AG20443 (cell line): ENCODE results near the gene DNAJC11.
"Not testable (repeated sequence)": the region's sequence is repeated elsewhere in the genome, so short reads cannot be mapped to it uniquely, and the experiment has no call there.

Experiments
- DNase-seq: peaks from one replicate; pipeline ENCODE4 v3.0.0; 2012; ENCODE audit warnings: low spot score, mixed read lengths

Gene DNAJC11

DNA sequence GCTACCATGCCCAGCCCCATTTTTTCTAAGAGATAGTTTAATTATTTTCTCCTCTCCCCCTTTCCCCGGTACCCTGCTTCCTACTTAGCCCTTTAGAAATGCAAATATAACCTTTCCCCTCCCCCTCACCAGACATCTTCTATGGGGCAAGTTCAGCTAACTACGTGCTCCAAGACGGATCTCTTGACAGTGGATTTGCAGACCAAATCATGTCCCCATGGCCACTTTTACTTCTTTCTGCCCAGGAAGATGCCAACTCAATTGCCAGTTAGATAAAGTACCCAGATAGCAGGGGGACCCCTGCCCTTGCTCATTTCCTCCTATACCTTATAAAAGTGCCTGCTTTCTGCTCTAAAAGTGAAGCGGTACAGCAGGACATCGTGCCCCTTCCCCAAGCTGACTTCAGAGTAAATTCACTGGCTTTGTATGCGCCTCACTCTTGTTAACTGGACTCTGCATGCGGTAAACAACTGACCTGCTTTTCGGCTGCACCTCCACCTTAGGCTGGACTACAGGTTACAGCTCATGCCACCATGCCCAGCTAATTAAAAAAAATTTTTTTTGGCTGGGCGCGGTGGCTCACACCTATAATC is 7.4 kb downstream of the DNAJC11 start:
- DNase-seq = no peak

DNA sequence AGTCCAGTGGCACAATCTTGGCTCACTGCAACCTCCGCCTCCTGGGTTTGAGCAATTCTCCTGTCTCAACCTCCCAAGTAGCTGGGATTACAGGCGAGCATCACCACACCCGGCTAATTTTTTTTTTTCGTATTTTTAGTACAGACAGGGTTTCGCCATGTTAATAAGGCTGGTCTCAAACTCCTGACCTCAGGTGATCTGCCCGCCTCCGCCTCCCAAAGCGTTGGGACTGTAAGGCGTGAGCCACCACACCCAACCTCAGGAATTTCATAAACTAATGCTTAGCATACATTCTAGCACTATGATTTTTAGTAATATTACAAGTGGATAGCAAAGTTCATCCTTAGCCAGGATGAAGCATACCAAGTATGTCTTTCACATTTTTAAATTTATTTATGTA is 8.7 kb downstream of the DNAJC11 start:
- DNase-seq = no peak

DNA sequence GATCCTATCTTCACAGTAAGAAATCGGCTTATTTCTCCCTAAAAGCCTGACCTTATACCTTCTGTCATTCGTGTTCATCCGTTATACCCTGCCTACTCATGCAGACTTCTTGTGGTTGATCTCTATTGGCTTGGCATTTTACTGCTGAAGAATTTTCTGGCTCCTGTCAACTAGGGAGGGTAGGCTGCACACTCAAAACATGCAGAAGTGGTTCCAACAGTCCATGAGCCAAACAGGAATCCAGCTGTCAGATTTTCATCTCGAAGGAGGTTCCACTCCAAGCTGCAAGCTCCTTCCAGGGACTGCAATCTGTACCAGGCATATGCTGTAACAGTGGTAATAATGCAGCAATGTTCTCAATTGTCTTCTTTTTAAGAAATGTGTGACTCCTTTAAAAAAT is 10.1 kb downstream of the DNAJC11 start:
- DNase-seq = no peak

DNA sequence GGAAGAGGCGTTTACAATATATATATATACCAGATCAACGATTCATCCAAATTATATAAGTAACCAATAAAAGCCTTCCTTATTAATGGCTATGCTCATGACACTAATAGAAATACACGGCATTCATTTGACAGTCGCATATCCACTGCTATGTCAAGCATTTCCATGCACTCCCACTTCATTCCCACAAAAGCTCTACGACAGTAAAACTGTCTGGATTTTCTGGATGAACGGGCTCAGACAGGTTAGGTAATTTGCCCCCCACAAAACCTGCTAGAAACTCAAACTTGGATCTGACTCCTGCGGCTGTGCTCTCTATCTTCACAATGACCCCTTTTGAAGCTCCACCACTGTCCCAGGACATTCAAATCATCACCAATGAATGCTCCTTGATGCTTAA is 11.4 kb downstream of the DNAJC11 start:
- DNase-seq = no peak

DNA sequence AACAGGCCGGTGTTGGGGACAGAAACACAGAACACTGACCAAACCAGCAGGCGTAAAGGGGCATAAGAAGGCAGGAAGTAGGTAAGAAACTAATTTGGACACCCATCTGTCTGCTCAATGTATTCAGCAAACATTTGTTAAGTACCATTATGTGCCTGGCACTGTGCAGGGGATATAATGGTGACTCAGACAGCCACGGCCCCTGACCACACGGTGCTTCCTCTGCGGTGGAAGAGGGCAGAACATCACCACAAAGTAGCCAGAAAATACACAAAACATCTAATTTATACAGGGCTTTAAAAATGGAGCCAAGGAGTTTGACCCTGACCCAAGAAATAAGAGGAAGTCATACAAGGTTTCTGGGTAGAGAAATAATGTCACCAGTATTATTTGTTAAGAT is 12.9 kb downstream of the DNAJC11 start:
- DNase-seq = no peak

DNA sequence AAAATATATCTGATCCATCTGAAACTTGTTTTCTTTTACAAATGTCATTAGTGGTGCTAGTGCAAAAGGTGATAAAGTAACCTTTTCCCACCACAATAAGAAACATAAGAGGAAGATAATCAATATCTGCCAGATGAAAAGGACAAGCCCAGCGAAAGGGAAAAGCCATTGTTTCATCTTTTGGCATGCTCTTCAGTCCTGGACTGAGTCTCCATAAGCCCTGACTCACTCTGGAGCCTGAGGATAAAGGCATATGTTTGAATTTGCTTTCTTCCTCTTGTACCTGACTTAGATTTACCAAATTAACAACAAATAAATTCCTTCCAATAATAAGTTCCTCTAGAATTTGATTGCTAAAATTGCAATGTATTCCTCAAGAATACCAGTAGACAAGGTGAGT is 13.6 kb downstream of the DNAJC11 start:
- peak; percentile 35 for DNase-seq

DNA sequence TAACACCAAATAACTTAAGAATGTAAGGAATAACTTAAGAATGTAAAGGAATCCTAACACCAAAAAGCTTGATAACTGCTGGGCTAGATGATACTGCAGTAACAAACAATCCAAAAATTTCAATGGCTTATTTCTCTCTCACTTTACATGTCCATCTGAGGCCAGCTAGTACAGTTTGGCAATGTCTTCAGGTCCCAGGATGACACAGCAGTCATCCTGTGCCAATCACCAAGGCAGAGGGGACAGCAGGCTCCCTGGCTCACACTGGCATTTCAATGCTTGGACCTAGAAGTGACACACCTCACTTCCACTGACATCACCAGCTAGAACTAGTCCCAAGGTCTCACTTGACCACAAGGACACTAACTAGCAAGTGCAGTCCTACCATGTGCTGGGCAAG is 15.3 kb downstream of the DNAJC11 start:
- peak; percentile 20 for DNase-seq

DNA sequence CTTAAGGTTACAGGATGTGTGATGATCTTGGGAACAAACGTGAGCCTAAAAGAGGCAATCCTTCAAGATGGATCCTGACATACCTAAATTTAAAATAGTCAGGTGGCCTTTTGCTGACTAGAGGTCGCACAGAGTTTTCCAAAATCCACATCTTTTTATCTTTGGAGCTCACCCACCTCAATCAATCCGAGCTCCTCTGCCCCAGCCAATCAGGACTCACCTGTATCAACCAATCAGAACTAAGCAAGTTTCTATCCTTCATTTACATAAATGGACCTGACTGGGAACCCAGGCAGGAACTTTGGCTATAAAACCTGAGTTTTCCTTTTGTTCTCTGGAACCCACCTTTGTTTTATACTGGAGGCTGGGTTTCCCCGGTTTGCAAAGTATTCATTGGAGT is 16.2 kb downstream of the DNAJC11 start:
- DNase-seq = no peak

DNA sequence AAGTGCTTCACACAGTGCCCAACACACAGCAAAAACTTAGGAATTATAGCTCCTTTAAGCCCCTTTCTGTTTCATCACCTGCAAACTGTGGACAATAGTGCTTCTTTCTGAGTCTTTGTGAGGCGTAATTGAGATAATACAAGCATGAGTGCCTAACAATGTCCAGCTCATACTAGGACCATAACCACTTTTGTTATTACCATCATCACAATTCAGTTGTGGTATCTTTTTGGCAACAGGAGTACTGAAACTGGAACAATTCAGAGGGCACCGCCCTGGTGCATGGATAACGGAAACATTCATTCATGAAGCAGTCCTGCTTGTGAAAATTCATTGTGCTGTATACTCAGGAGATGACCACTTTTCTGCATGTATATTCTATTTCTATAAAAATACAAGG is 18.2 kb downstream of the DNAJC11 start:
- DNase-seq = no peak

DNA sequence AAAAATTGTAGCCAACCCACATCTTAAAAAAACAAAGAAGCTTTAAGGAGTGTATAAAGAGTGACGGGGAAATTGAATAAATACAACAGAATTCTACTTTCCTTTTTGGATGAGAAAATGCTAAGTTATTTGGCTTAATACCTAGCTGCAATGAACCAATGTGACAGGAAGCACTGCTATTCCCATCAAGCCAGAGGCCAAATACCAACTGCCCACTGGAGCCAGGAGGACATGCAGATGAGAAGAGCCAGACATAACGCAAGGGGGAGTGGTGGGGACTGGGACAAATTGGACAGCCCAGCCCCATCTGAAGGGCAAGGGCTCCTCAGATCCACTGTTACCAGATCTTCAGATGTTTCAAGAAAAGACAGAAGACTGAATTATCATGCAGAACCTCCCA is 25.7 kb downstream of the DNAJC11 start:
- DNase-seq = no peak

DNA sequence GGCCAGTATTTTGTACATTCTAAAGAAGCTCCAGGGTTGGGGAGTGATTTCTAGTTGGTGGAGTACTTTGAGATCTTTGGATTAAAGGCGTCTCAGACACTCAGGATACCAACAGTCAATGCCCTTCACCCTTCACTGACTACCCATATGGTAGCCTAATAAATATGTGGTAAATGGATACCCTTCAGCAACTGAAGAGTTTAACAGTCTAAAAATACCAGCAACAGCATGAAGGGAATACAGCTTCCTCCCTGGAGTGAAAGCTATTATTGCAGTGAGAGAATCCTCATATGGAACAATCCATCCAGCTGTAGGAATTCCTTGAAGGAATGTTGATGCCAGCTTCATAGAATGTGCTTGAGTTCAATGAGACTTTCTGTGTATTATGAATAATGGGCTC is 26.8 kb downstream of the DNAJC11 start:
- DNase-seq = no peak

DNA sequence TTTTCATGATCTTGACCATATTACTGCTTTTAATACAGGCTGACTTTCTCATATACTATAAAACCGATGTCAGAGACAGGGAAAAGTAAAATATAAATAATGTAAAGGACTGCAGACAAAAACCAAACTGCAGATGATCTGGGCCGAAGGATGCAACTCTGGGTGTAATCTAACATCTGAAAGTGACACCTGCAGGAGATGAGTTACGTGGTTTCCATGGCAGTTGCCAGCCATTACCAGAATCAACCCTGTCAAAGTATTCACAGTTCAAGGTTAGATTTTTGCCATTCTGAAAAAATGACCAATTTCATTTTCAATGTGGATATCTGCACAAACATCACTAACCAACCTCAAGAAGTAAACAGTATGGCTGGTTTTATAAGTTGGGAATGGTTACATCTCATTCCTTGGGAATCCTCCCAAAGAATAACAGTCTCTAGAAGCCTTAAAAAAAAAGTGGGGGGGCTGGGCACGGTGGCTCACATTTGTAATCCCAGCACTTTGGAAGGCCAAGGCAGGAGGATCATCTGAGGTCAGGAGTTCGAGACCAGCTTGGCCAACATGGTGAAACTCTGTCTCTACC is 27.7 kb downstream of the DNAJC11 start:
- no peak for DNase-seq

DNA sequence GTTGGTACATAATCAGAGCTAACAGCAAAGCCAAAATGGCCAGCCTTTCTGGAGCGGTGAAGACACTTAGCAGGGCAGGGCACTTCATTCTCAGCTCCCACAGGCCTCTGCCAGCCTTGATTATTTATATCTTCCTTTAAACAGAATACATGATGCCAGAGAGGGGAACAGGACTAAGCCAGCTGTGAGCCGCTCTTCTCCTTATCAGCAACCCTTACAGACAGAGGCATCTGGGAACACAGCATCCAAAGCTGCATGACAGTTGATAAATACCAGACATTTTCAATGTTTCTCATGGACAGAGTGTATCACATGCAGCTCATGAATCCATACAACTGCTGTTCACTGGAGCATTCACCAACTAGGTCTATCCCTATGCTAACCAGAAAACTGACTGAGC is 29.1 kb downstream of the DNAJC11 start:
- DNase-seq = no peak

DNA sequence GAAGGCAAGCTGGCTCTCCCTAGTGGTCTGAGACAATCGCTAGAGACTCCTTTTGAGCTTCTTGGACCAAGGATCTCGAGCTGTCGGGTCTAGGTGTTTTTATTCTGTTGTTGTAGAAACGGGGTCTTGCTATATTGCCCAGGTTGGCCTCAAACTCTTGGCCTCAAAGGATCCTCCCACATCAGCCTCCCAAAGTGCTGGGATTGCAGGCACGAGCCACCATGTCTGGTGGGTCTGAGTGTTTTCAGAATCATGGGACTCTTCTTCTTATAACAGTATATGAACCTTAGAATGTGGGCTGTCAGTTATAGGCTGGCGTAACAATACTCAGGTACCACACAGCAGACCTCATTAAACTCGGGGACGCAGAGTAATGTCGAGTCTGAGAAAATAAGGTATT is 33.1 kb downstream of the DNAJC11 start:
- DNase-seq = no peak

DNA sequence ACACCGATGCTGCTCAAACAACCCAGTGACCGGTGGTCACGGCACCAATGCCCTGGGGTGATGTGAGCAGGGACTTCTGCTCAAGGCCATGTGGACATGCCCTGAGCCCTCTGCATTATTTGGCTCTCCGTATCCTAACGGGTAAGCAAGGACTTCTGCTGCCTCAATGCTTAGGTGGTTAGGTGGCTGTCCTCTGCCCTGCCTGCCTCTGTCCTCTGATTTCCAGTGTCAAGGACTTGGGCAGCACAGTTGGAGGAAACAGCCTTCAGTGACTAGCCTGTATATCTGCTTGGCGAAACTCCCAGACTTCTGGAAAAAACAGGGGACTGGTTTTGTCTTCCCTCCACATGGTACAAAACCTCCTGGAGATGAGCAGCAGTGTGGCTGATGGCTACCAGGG is 34.5 kb downstream of the DNAJC11 start:
- DNase-seq = no peak

DNA sequence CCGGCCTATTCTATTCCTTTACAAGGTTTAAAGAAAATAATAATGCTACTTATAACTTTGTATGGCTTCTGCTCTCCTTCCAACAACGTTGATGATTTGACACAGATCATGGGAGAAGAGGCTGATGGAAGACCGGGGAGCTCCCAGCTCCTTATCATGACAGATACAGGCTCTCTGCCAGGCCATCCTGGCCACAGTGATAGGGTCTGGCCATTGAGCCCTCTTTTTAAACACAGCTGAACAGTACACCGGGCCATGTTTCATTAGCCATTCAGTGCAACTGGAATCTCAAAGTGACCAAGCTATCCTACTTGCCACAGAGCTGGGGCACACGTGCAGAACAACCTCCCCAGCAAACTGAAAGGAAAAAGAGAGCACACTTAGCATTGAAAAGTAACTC is 34.9 kb downstream of the DNAJC11 start:
- DNase-seq = no peak

DNA sequence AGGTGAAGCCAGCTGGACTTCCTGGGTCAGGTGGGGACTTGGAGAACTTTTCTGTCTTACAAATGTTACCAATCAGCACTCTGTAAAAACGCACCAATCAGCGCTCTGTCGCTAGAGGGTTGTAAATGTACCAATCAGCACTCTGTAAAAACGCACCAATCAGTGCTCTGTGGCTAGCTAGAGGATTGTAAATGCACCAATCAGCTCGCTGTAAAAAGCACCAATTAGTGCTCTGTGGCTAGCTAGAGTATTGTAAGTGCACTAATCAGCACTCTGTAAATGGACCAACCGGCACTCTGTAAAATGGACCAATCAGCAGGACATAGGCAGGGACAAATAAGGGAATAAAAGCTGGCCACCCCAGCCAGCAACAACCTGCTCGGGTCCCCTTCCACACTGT is 39.1 kb downstream of the DNAJC11 start:
- DNase-seq = not testable (repeated sequence)

DNA sequence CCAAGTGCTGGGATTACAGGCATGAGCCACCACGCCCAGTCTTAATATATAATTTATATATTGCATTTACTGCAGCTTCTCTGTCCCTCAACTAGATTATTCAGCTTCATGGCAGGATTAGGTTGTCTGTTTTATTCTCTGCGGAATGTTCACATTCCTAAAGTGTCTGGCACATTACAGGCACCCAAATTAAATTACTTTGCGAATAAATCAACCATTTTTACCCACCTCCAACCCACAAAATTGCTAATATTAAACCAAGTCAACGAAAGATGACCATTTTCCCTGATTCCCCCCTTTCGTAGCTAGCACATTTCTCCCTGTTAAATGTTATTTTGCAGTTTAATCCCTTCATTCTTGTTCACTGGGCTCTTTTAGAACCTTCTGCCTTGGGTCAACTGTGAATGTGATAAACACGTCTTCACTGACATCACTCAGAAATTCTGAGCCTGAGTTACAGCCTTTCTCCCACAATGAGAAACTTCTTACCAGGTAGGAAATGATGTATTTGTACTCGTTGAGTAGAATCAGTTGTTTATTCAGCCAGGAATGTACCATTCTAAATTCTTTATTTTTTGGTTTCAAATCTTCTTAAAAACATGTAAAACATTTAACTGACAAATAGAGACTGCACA is 41.1 kb downstream of the DNAJC11 start:
- no peak for DNase-seq

DNA sequence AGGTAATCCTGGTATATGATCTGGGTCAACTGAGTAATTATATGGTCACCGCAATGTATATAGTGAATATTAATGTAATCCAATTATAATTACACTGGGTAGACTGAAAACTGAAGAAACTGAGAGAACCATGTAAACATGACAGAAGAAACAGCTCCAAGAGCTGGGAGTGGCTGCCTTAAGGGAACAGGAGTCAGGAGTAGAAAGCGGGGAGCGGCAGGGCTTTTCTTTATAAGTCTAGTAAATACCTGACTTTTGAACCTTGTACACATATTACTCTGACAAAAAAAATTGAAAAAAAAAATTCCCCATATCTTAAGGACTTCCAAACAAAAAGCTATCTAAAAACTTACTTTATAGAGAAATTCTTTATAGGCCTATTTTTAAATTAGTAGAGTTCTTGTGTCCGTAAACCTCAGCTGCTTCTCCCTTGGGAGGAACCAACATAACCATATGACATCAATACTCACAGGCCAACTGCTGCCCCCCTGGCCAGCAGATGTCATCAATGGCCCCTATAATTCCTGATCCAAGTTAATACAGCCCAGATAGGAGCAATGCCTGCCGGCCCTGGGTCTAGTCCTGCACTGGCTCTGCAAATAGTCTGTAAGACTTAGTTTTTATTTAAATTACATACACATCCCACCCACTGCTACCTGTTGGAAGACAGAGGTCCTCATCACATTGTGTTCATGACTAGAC is 43.1 kb downstream of the DNAJC11 start:
- no peak for DNase-seq

DNA sequence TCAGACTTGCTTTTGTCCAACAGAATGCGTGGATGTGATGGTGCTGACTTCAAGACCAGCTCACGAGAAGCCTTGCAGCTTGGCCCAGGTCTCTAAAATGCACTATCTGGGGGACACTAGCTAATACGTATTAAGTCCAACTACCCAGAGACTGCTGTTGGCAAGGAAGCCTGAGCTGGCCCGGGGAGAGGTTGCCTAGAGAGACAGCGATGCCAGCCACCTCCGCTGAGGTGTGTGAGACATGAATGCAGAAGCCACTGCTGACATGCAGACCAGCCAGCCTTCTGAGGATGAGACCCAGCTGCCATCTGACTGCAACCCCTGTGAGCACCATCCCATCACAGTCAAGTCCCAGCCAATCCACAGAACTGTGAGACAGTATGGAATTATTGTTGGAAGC is 44.5 kb downstream of the DNAJC11 start:
- DNase-seq = no peak

DNA sequence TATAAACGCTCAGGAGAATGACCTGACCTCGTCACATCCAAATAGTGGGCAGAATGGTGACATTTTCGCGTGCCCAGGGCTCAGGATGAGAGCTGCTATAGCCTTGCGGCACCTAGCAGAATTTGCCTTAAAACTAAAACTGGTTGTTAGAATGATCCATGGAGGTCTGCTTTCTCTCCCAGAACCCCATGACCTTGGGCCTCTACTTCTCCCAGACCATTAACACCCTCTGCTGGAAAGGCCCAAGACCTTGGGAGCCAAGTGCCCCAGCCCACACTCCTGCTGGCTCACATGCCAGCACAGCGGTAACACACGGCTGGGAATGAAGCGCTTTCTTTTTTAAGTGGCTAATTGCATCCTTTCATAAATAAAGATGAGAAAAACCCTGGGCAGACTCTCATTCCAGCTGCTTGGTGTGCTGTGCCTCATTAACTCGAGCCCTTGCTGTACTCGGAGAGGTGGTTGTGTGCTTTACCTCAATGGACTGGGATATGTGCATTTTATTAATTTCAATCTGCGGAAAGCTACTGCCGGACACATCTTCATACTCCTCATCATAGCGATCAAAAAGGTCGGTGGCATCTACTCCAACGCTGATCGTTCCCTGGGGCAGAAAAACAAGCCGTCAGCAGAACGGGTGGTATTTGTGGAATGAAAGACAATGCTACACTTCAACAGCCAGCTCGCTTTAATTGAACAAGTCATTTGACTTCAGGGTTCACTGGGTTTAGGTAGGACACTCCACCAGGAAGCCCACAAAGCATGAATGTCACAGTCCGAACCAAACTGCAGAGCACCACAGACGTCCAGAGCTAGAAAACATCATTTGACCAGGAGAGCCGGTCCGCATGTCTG is 48.0 kb downstream of the DNAJC11 start:
- DNase-seq = no peak

DNA sequence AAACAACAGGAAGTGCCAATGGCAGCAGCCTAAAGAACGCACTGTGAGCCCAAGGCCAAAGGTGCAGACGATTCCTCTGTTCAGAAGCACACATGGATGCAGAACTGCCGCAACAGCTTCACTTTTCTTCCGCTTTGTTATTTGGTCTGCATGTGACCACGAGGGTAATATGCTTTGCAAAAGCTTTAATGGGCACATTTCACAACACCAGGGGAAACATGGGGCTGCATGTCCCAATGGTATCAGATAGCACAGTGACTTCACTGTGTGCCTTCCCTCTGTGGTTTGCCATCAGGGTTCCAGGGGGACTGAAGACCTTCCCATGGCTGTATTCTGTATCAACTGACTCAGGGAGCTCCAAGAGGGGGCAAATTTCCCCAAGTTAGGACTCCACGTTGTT is 48.6 kb downstream of the DNAJC11 start:
- DNase-seq = no peak
